Activated CD4-positive, alpha-beta T cell treated with anti-CD3 and anti-CD28 coated beads, Interleukin-2, amount 50 U/mL, for 1 hour (primary cell): Measurements from ENCODE around the gene TRIM23.

Experiments
- DNase-seq: peaks from one replicate; pipeline ENCODE4 v3.0.0-alpha.2; 2020

TRIM23 gene

DNA sequence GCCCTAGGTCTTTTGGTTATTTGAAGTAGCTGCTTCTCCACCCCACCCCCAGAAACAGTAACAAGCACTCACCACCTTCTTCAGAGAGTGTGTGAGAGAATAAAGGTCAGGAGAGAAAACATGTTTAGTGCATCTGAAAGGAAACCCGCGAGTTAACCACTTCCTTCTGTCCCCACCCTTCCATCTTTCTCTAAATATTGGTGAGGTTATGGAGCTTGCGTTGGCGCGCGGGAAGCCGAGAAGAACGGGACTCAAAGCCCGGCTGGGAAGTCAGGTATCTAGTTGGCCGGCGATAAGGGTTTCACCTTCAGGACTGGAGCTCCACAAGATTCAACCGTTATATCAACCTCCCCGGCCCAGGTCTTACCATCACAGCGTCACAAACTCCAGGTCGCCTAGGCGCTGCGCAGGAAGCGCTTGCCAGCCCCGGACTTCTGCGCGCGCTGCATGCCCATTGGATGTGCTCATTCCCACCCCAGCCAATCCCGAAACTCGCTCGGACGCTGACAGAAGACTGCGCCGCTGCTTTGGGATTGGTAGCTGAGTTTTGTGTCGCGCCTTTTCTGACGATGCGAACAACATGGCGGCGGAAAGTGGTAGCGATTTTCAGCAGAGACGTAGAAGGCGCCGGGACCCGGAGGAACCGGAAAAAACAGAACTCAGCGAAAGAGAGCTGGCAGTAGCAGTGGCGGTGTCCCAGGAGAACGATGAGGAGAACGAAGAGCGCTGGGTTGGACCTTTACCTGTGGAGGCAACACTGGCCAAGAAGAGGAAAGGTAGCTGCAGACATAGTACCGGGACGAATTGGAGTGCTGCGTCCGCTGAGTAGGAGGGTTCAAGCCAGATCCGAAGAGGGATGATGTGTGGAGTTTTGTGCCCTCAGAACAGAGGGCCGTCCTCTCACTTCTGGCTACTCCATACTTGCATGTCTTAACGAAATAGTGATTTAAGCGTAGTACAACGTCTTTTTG, 61.1 kb downstream of the TRIM23 start, which contains the start of the genes CENPK and PPWD1:
TSS of gene CENPK (minus strand) at position 438 of the 971 bp plus-strand sequence. CDS start 8,261 bp downstream, outside the sequence.
TSS of gene PPWD1 (plus strand) at position 566 of the 971 bp plus-strand sequence. CDS start at position 581, 15 bp downstream.
- DNase-seq = peak; percentile 92

- DNase-seq = no peak
Observed at GRCh38 chr5:65556718-65557117, 67.4 kb downstream of the TRIM23 start.

- DNase-seq = no peak
Observed at GRCh38 chr5:65556181-65556580, 68.0 kb downstream of the TRIM23 start.

- no peak for DNase-seq
Observed at GRCh38 chr5:65555287-65555686, 68.8 kb downstream of the TRIM23 start.

- DNase-seq = no peak
Observed at GRCh38 chr5:65553941-65554340, 70.2 kb downstream of the TRIM23 start.

DNA sequence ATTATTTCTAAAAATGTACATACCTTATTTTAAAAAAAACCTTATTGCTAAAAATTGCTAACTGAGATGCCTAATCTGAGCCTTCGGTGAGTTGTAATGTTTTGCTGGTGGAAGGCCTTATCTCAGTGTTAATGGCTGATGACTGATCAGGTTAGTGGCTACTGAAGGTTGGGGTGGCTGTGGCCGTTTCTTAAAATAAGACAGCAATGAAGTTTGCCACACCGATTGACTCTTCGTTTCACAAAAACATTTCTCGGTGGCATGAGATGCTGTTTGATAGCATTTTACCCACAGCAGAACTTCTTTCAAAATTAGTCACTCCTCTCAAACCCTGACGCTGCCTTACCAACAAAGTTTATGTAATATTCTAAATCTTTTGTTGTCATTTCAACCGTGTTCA, 75.9 kb downstream of the TRIM23 start:
- no peak for DNase-seq

DNA sequence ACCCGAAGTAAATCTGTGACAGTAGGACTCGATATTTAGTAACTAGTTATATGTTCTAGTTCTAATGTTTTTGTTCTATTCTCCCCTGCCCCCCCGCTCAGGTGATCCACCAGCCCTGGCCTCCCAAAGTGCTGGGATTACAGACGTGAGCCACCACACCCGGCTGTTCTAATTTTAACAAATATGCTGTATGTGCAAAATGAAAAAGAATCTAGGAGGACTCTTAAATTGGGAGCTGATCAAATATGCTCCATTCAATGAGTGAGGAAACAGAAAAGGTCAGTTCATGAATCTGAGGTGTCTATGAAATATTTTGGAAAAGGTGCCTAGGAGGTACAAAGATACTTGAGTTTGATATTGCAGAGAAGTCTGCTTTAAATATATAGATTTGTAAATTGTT, 78.0 kb downstream of the TRIM23 start:
- DNase-seq = no peak

- no peak for DNase-seq
Observed at GRCh38 chr5:65544473-65544872, 79.7 kb downstream of the TRIM23 start.

- DNase-seq = no peak
Observed at GRCh38 chr5:65539827-65540226, 84.3 kb downstream of the TRIM23 start.
